Natural killer cell (primary cell): Measurements from ENCODE around the gene RTN1. TPM values are rescaled to one million over a fixed set of nuclear protein-coding genes. Genes with fewer than 3 reads are reported as not detected.

Experiments used
- ATAC-seq, 3 donors: fragments of 150-1000 bp in 2 of 3; fragments of 200-7000 bp in 1 of 3; cut with Tn5 transposase; 1 replicate in 1 of 3; 2 replicates in 2 of 3; pipeline ENCODE4 v1.10.0; 2021; ENCODE audit warnings: mild to moderate bottlenecking in 2 of 3, moderate library complexity in 2 of 3
- DNase-seq, 2 donors: peaks; one replicate each; pipeline versions ENCODE4 v3.0.0 to v3.0.0-alpha.2; 2013 to 2021; ENCODE audit warnings: mixed read lengths in 1 of 2
- H3K27ac ChIP-seq: one replicate; pipeline ENCODE4 v1.5.1; 2013; ENCODE audit warnings: mild to moderate bottlenecking, low read length
- H3K27me3 ChIP-seq: one replicate; pipeline ENCODE4 v1.6.1; 2013; ENCODE audit warnings: low read length; ENCODE audit not compliant: control insufficient read depth, insufficient read depth
- H3K36me3 ChIP-seq: one replicate; pipeline ENCODE4 v1.6.1; 2013; ENCODE audit warnings: low read length; ENCODE audit not compliant: control insufficient read depth, insufficient read depth
- H3K4me1 ChIP-seq: one replicate; pipeline ENCODE4 v1.6.1; 2013; ENCODE audit warnings: low read length; ENCODE audit not compliant: control insufficient read depth, insufficient read depth
- H3K4me3 ChIP-seq: one replicate; pipeline ENCODE4 v1.5.1; 2013; ENCODE audit warnings: low read length
- H3K9me3 ChIP-seq: one replicate; pipeline ENCODE4 v1.6.1; 2013; ENCODE audit warnings: low read length; ENCODE audit not compliant: control insufficient read depth, insufficient read depth
- H3K27ac Mint-ChIP-seq, 2 donors: one replicate each; pipeline ENCODE4 v1.8.0; 2022; ENCODE audit warnings: mild to moderate bottlenecking in 2 of 2, mixed read lengths in 2 of 2, moderate library complexity in 1 of 2
- H3K27me3 Mint-ChIP-seq, 2 donors: one replicate each; pipeline ENCODE4 v1.8.0; 2022; ENCODE audit warnings: low read depth in 2 of 2, mixed read lengths in 2 of 2
- H3K36me3 Mint-ChIP-seq: one replicate; pipeline ENCODE4 v1.8.0; 2022; ENCODE audit warnings: mixed read lengths
- H3K4me1 Mint-ChIP-seq, 2 donors: one replicate each; pipeline ENCODE4 v1.8.0; 2022; ENCODE audit warnings: mixed read lengths in 2 of 2
- H3K4me3 Mint-ChIP-seq: one replicate; pipeline ENCODE4 v1.8.0; 2022; ENCODE audit warnings: mild to moderate bottlenecking, moderate library complexity, mixed read lengths
- H3K9me3 Mint-ChIP-seq, 2 donors: one replicate each; pipeline ENCODE4 v1.8.0; 2022; ENCODE audit warnings: mixed read lengths in 2 of 2
- CTCF ChIP-seq: fragments of 200-600 bp; IDR thresholded peaks from one replicate; pipeline ENCODE4 v1.8.0; 2022; ENCODE audit warnings: antibody characterized with exemption
- WGBS: methylation state at CpG from one replicate; pipeline ENCODE4 v1.1.7; 2013; ENCODE audit warnings: missing lambda C conversion rate; ENCODE audit not compliant: insufficient coverage; 5-methylcytosine and 5-hydroxymethylcytosine counted together
- intact Hi-C: fragments of 100-400 bp; cut with micrococcal nuclease; formaldehyde crosslinking; loops from one replicate; pipeline ENCODE4 v1.14.2; 2022
- total RNA-seq, 4 donors: library from RNA; stranded (reverse); fragments of 120-200 nt in 1 of 4; gene quantifications; one replicate each; pipeline versions ENCODE4 v1.2.3 to v1.2.4, GENCODE V29; 2013 to 2022

RTN1 gene
- total RNA-seq, 3 donors from 2014 or later (not counting 1 experiment from before 2014, with no cell fraction given), result 1.9 to 3.6 (median 2.3) TPM

GRCh38 chr14:59918824-59919569, 48.4 kb upstream of the RTN1 start:
- Histone ChIP-seq H3K36me3 (no peaks in the 10 kb centered on the region), H3K4me3 (peak overlapping the region; percentile 13), H3K9me3 (no peaks in the 10 kb centered on the region), H3K27ac (no peak overlapping the region), H3K27me3 (peaks cover 24% of the 10 kb centered on the region), H3K4me1 (peaks cover 12% of the 10 kb centered on the region)
- intact Hi-C loops, result no loop called here
- H3K27ac Mint-ChIP-seq, result no peak overlapping the region
- no peaks in the 10 kb centered on the region for H3K36me3 Mint-ChIP-seq
- H3K27me3 Mint-ChIP-seq, result peaks cover 36 to 40% of the 10 kb centered on the region in 2 donors
- whole genome bisulfite sequencing, result 2% methylated on average over 17 of the region's 18 CpGs
- ATAC-seq (peak; percentile 47 to 78 (median 56)), DNase-seq (peak in 1 of 2 donors; percentile 45)
- H3K9me3 Mint-ChIP-seq, result no peaks in the 10 kb centered on the region
- peak overlapping the region; percentile 64 for H3K4me3 Mint-ChIP-seq
- TF ChIP-seq CTCF, result no peak
- H3K4me1 Mint-ChIP-seq, result peaks cover 7 to 10% of the 10 kb centered on the region in 2 donors

DNA sequence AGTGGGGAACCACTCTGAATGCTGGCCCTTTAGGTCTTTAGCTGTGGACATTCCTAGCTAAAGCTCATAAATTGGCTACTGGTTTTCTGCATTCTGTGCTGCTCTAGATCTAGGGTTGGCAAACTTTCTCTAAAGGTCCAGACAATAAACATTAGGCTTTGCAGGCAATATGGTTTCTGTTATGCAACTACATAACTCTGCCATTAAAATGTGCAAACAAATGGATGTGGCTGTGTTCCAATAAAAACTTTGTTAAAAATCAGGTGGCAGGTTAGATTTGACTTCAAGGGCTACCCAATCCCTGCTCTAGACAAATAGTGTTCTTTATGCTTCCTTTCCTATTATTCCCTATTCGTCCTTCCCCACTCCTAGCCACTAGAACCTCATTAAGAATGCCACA, 42.6 kb upstream of the RTN1 start:
- DNase-seq (no peak), ATAC-seq (no peak)
- no peaks in the 10 kb centered on the region for H3K9me3 Mint-ChIP-seq
- TF ChIP-seq CTCF, result no peak
- H3K9me3 ChIP-seq, result no peaks in the 10 kb centered on the region
- H3K4me3 Mint-ChIP-seq, result no peak overlapping the region
- 80% methylated on average over 1 of the region's 1 CpG for WGBS
- H3K36me3 ChIP-seq, result no peaks in the 10 kb centered on the region
- no peaks in the 10 kb centered on the region for H3K4me1 Mint-ChIP-seq
- H3K27ac ChIP-seq, result no peak overlapping the region
- no peaks in the 10 kb centered on the region for H3K4me1 ChIP-seq
- intact Hi-C loops, result no loop called here
- no peak overlapping the region for H3K27ac Mint-ChIP-seq
- H3K27me3 ChIP-seq, result peaks cover 12% of the 10 kb centered on the region
- no peaks in the 10 kb centered on the region for H3K36me3 Mint-ChIP-seq
- H3K4me3 ChIP-seq, result no peak overlapping the region
- peaks cover 22 to 25% of the 10 kb centered on the region in 2 donors for H3K27me3 Mint-ChIP-seq

GRCh38 chr14:59912443-59912842, 41.9 kb upstream of the RTN1 start:
- no peaks in the 10 kb centered on the region for H3K4me1 ChIP-seq
- no peak overlapping the region for H3K27ac Mint-ChIP-seq
- H3K27me3 Mint-ChIP-seq, result peaks cover 23 to 25% of the 10 kb centered on the region in 2 donors
- no peak for TF ChIP-seq CTCF
- no peaks in the 10 kb centered on the region for H3K4me1 Mint-ChIP-seq
- H3K27me3 ChIP-seq, result peaks cover 8% of the 10 kb centered on the region
- no peaks in the 10 kb centered on the region for H3K9me3 Mint-ChIP-seq
- H3K27ac ChIP-seq, result no peak overlapping the region
- 85% methylated on average over 2 of the region's 2 CpGs for whole genome bisulfite sequencing
- DNase-seq, result no peak
- no peak for ATAC-seq
- no peak overlapping the region for H3K4me3 Mint-ChIP-seq
- H3K36me3 ChIP-seq, result no peaks in the 10 kb centered on the region
- no peaks in the 10 kb centered on the region for H3K36me3 Mint-ChIP-seq
- H3K4me3 ChIP-seq, result no peak overlapping the region
- H3K9me3 ChIP-seq, result no peaks in the 10 kb centered on the region
- intact Hi-C loops, result no loop called here

DNA sequence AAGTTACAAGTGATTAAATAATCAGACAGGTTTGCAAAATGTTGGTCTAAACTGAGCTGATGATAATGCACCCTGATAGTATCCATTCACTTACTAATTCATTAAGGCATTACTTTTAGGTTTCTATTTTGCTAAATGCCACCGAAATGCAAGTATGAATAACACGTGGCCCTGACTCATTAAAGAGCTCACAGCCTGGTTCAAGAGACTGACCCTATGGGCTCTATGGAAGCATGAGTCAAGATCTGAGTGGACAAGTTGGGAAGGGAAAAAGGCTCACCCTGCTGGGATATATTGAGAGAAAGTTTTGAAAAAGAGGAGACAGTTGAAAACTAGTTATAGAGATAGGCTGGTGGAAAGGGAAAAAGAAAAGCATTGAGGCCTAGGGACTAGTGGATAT, 34.6 kb upstream of the RTN1 start:
- no peaks in the 10 kb centered on the region for H3K36me3 Mint-ChIP-seq
- no peak for ATAC-seq
- no peak overlapping the region for H3K27ac Mint-ChIP-seq
- intact Hi-C loops, result no loop called here
- H3K4me1 Mint-ChIP-seq, result no peaks in the 10 kb centered on the region
- WGBS, result 87% methylated on average over 2 of the region's 2 CpGs
- no peak for DNase-seq
- no peak overlapping the region for H3K4me3 ChIP-seq
- no peaks in the 10 kb centered on the region for H3K9me3 Mint-ChIP-seq
- peaks cover 4 to 6% of the 10 kb centered on the region in 2 donors for H3K27me3 Mint-ChIP-seq
- no peak for TF ChIP-seq CTCF
- H3K9me3 ChIP-seq, result no peaks in the 10 kb centered on the region
- no peak overlapping the region for H3K4me3 Mint-ChIP-seq
- H3K27ac ChIP-seq, result no peak overlapping the region
- H3K4me1 ChIP-seq, result no peaks in the 10 kb centered on the region
- H3K27me3 ChIP-seq, result no peaks in the 10 kb centered on the region
- H3K36me3 ChIP-seq, result no peaks in the 10 kb centered on the region
